Measurements from ENCODE around the gene TMEM178A. TPM values are rescaled to one million over a fixed set of nuclear protein-coding genes. Genes with fewer than 3 reads are reported as not detected.

TMEM178A gene
- total and polyA plus RNA-seq, 2 of the 4 experiments (the other 2 are of a cell fraction) = 0.18 to 1.8 TPM

DNA sequence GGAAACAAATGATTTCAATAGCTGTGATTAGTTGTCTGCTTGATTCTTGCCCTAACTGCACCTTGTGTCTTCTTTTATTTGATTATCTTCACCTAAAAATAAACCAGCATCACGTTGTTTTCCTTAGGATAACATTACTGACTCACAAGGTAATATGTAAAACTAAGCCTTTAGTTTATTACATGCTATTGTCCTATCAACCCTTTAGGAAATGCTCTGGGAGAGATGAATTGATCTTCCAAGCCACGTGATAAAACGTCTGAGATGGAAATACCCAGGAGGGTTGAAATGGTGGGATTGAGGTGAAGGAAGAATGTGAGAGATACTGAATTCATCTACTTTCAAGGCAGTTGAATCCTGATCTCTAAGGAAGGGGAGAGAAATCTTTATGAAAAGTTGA is 34.5 kb upstream of the TMEM178A start:
- Histone ChIP-seq H4K91ac (ENCODE audit: insufficient read depth, low read depth, low read length) (no peak overlapping the region), H2AFZ (replicated peaks; ENCODE audit: low read length, poor library complexity) (no peak overlapping the region), H3K56ac (ENCODE audit: extremely low read depth, insufficient read depth, low read length) (no peak overlapping the region), H2BK20ac (ENCODE audit: low read depth, low read length) (peak overlapping the region; percentile 5; the same call in 1 of the 2 replicates), H3K9me3 (ENCODE audit: control insufficient read depth, insufficient read depth, low read length) (no peaks in the 10 kb centered on the region), H2BK15ac (ENCODE audit: low read depth, low read length) (peak overlapping the region; percentile 2; the same call in 1 of the 3 replicates), H3K36me3 (ENCODE audit: control insufficient read depth, insufficient read depth, low read length) (no peaks in the 10 kb centered on the region), H3K27ac (ENCODE audit: insufficient read depth, low read length) (no peak overlapping the region), H4K8ac (ENCODE audit: low read depth in 2 of 2, low read length in 2 of 2) (peak overlapping the region in 1 of 2 experiments; percentile 14; a peak in 1 of 4 replicates), H2AK5ac (ENCODE audit: low read depth, low read length) (no peak overlapping the region), H3K18ac (ENCODE audit: low read depth, low read length) (no peak overlapping the region; the same call in 1 of the 2 replicates), H3K9ac (ENCODE audit: low read depth, low read length) (no peak overlapping the region), H4K5ac (ENCODE audit: low read depth, low read length) (no peak overlapping the region), H3K9me1 (ENCODE audit: insufficient read depth, low read length) (peaks cover 3% of the 10 kb centered on the region), H3K79me1 (ENCODE audit: low read depth in 1 of 2, low read length in 2 of 2) (no peaks in the 10 kb centered on the region), H3K4me2 (ENCODE audit: low read depth, low read length) (no peak overlapping the region), H3K4me1 (ENCODE audit: control insufficient read depth, insufficient read depth, low read length) (peaks cover 6% of the 10 kb centered on the region; the same call in 1 of the 2 replicates), H2BK120ac (ENCODE audit: low read depth, low read length) (peak overlapping the region; percentile 2; the same call in 1 of the 2 replicates), H2BK5ac (ENCODE audit: low read depth, low read length, poor library complexity, severe bottlenecking) (peak overlapping the region; percentile 30), H3K4ac (ENCODE audit: low read depth, low read length) (peak overlapping the region; percentile 7; the same call in 1 of the 2 replicates), H3K4me3 (ENCODE audit: insufficient read depth, low read depth, low read length) (no peak overlapping the region), H2AK9ac (replicated peaks; ENCODE audit: low read depth, low read length, poor library complexity) (no peak overlapping the region), H3K23ac (ENCODE audit: low read depth, low read length) (no peak overlapping the region), H4K20me1 (ENCODE audit: insufficient read depth, low read length) (no peaks in the 10 kb centered on the region), H3K27me3 (ENCODE audit: control insufficient read depth, insufficient read depth, low read length) (no peaks in the 10 kb centered on the region), H3K14ac (replicated peaks; ENCODE audit: low read depth, low read length) (no peak overlapping the region)
- TF ChIP-seq, protein P1, sequence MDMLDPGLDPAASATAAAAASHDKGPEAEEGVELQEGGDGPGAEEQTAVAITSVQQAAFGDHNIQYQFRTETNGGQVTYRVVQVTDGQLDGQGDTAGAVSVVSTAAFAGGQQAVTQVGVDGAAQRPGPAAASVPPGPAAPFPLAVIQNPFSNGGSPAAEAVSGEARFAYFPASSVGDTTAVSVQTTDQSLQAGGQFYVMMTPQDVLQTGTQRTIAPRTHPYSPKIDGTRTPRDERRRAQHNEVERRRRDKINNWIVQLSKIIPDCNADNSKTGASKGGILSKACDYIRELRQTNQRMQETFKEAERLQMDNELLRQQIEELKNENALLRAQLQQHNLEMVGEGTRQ (IDR thresholded peaks at IDR 0.05; ENCODE audit: low read depth, low read length) = no peak
- no peak for TF ChIP-seq POLR2A (IDR thresholded peaks at IDR 0.05; ENCODE audit: low read depth, low read length)
- TF ChIP-seq CEBPB (IDR thresholded peaks at IDR 0.05; ENCODE audit: low read depth, low read length) = no peak
- in situ Hi-C loops (cut with MboI; ENCODE audit: low sequenced_read_pairs) (no loop called here), intact Hi-C loops (cut with micrococcal nuclease) (loop anchor here (5.0 kb wide), 1 partner anchor 41 kb away; no protein-coding TSS in a partner anchor), dilution Hi-C loops (cut with HindIII; ENCODE audit: low sequenced_read_pairs, unreplicated experiment) (no loop called here)
- ChIA-PET POLR2A (ENCODE audit: unreplicated experiment) (no interaction called here), CTCF (interaction anchor here (0.6 to 1.0 kb wide), 2 partner anchors 9 to 364 kb away, joined by 3 read pairs; no protein-coding TSS in a partner anchor)
- DNase-seq (no peak), ATAC-seq (ENCODE audit: low read depth) (no peak)
- no TSS peak for BruUV-seq (replicated peaks)
- whole genome bisulfite sequencing, 2 experiments (ENCODE audit: extremely low coverage in 2 of 2, insufficient read length in 1 of 2) = no CpG with 5 or more reads among the region's 3 CpGs

Data from IMR-90 (cell line).